Endothelial cell of hepatic sinusoid (primary cell): Measurements from ENCODE around the gene AMOTL1.
"Not testable (repeated sequence)": the region's sequence is repeated elsewhere in the genome, so short reads cannot be mapped to it uniquely, and the experiment has no call there.

Source experiments
- in situ Hi-C: cut with HindIII; loops from 2 replicates; pipeline ENCODE4 v1.10.0; 2017; ENCODE audit warnings: low sequenced_read_pairs

AMOTL1 gene

DNA sequence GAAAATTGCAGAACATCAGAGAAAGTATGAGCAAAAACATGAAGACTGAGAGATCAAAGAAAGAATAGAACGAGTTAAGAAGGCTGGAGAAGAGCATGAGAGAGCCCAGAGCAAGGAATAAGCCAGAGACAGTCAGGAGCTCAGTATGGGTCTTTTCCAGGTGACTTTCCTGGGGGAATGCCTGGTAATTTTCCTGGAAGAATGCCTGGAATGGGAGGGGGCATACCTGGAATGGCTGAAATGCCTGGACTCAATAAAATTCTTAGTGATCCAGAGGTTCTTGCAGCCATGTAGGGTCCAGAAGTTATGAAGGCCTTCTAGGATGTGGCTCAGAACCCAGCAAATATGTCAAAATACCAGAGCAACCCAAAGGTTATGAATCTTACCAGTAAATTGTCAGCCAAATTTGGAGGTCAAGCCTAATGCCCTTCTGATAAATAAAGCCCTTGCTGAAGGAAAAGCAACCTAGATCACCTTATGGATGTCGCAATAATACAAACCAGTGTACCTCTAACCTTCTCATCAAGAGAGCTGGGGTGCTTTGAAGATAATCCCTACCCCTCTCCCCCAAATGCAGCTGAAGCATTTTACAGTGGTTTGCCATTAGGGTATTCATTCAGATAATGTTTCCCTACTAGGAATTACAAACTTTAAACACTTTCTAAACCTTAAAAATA lies 145.7 kb downstream of the AMOTL1 start:
- in situ Hi-C loops = not testable (repeated sequence)

DNA sequence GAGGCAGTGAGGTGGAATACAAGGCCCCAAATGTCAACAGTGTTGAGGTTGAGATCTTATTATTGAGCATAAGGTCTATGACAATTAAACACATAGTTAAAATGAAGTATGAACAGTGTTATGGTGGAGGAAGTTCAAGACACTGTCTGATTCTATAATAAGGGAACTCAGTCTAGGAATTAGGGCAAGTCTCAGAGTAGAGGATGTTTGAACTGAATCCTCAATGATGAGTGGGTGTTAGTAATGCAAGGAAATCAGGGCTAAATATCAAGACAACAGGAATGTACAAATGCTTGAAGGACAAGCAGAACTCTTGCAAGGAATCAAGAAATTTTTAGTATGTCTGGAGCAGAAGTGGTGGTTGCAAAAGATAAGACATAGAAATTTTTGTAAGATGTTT lies 152.2 kb downstream of the AMOTL1 start:
- in situ Hi-C loops = no loop called here

DNA sequence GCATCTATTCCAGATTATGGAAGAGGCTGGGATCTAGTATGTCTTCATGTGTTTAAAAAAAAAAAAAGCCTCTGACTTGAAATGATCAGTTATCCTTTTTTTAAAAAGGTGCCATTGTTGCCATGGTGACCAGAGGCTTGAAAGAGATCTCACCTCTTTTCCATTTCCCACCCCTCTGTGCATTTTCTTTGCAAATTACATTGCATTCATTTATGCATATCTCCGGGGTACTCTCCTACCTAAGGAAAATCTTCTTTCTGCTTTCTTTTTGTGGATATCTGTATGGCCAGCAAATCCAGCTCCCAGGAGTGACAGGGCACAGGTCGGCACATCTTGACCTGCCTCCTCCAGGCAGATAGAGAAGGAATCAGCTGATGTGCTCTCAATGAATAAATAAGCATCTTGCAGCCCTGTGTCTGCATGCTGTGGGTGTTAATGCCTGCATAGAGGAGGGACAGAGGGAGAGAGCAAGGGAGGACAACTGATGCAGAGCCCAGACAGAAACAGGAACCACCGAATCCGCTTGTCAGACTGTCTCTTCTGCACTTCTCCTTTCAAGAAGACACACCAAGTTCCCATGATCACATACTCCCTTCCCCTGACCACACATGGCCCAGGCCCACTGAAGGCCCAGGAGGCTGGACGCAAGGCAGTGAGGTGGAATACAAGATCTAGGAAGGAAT lies 154.3 kb downstream of the AMOTL1 start:
- in situ Hi-C loops = no loop called here

DNA sequence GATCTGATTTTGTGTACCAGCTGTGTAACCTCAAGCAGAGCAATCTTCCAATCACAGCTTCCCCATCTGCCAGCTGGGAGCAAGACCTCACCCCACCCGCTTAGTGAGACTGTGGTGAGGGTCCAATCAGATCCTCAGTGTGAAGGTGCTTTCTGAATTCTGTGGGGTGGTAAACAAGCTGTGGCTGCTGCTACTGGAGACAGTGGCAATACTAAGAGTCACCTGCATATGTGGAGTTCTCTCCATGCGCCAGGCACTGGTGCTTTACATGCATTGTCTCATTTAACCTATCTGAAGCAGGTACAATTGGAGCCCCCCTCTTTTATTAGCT lies 154.8 kb downstream of the AMOTL1 start:
- in situ Hi-C loops = no loop called here

DNA sequence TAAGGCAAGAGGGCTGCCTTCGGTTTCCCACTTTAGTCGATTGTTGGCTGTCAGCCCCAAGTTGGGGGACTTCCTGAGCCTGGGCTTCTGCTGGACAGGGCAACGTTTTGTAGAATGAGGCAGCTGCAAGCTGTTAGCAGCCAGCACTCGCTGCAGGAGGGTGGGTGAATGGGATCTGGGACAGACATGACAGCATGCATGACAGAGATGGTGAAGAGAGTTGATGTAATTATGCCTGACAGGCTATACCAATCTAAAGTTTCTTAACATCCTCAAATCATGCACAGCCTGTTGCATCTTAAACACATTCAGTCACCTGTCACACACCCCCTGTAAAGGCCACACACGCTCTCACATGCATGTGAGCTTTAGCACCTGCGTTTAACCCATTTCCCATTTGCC lies 156.0 kb downstream of the AMOTL1 start:
- in situ Hi-C loops = no loop called here

DNA sequence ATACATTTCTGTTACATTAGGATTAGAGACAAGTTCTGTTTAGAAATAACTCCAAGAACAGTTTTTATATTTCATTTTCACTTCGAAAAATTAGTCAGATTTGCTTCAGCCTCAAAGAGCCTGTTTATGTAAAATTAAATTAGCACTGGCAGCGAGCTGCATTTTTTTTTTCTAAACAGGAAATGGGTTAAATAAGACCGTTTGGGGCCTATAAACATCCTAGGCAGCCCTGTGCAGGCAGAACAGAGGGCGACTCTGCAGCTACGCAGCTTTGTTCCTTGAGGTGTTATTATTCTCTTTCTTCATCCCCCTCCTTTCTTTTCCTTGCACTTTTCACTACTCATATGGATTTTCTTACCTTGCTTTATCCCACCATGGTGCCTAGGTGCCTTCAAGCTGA lies 156.5 kb downstream of the AMOTL1 start:
- in situ Hi-C loops = no loop called here

DNA sequence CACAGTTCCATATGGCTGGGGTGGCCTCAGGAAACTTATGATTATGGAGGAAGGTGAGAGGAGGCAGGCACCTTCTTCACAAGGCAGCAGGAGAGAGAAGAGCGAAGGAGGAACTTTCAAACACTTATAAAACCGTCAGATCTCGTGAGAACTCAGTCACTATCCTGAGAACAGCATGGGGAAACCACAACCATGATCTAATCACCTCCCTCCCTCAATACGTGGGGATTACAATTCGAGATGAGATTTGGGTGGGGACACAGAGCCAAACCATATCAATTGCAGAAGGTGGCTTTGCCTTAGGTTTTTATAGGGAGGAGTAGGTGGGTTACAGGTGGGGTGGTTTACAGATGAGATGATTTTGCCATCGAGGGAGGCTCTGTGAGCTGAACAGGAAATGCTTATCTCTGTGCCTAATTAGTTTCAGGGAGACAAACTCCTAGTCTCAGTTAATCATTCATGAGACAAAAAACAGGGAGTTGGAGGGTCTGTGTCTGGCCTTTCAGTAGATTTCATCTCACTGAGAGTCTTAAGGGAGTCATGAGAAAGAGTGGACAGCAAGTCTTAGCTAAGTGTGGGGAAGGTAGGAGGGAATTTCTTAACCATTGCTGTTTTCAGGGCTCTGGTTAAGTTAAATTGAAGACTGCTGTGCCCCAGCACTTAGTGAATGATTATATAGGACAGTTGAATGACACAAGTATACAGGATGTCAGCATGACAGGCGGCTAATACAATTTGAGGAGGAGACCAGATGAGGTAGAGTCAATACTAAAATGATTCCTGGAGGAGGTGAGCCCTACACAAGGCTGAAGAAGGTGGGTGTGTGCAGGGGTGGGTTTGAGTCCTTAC lies 157.5 kb downstream of the AMOTL1 start:
- in situ Hi-C loops = no loop called here

DNA sequence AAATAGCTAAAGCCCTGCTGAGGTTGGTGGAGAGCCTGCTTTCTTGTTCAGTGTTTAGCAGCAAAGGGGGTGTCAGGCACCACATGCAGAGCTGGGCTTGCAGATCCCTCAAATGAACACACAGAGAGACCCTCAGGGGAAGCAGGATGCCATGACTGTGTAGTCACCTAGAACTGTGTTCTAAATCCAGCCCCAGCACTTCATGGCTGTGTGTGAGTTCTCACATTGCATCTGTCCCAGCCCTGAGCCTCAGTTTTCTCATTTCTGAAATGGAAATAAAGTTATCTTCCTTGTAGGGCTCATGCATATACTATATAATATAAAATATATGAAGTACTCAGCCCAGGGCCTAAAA lies 158.1 kb downstream of the AMOTL1 start:
- in situ Hi-C loops = no loop called here
